Panc1 (cell line): ENCODE measurements around the gene IKBIP. TPM values are rescaled to one million over a fixed set of nuclear protein-coding genes. Genes with fewer than 3 reads are reported as not detected.

Source experiments
- ATAC-seq: fragments of 200-7000 bp; cut with Tn5 transposase; 2 replicates; pipeline ENCODE4 v1.9.1; 2020; ENCODE audit warnings: mild to moderate bottlenecking, moderate library complexity
- BruUV-seq: library from RNA; stranded (reverse); fragments of 400-500 nt; replicated peaks from 2 replicates; lab custom pipeline; 2021; lab: Mats Ljungman, UMichigan
- CTCF ChIA-PET: fragments of 300-600 bp; sonication (Branson Sonifier 250); formaldehyde crosslinking; loops from one replicate; lab custom pipeline; 2022; ENCODE audit warnings: antibody characterized with exemption; lab: Charles Lee
- POLR2A ChIA-PET: fragments of 300-600 bp; sonication (Branson Sonifier 250); formaldehyde crosslinking; loops from one replicate; lab custom pipeline; 2022; ENCODE audit warnings: antibody characterized with exemption; lab: Charles Lee
- DNase-seq: peaks from one replicate; pipeline ENCODE4 v3.0.0-alpha.2; 2010; ENCODE audit warnings: low read depth, low spot score
- H3K27ac ChIP-seq: 2 replicates; pipeline ENCODE4 v1.5.1; 2011; ENCODE audit warnings: mild to moderate bottlenecking, low read length, inconsistent platforms
- H3K27me3 ChIP-seq: fragments of 200-500 bp; sonication (Bioruptor generic); 2 replicates; pipeline ENCODE4 v1.6.0; 2014; ENCODE audit warnings: low read length, inconsistent platforms; ENCODE audit not compliant: control insufficient read depth, insufficient read depth
- H3K36me3 ChIP-seq: fragments of 200-500 bp; sonication (Bioruptor generic); 2 replicates; pipeline ENCODE4 v1.5.1; 2014; ENCODE audit warnings: inconsistent platforms, mild to moderate bottlenecking, low read length, moderate library complexity; ENCODE audit not compliant: control insufficient read depth, insufficient read depth
- H3K4me1 ChIP-seq: 2 replicates; pipeline ENCODE4 v1.5.1; 2011; ENCODE audit warnings: inconsistent platforms, mild to moderate bottlenecking, low read length, moderate library complexity; ENCODE audit not compliant: control insufficient read depth, insufficient read depth
- H3K4me3 ChIP-seq, 2 experiments: 2 replicates each; pipeline ENCODE4 v1.5.1; 2011 to 2012; ENCODE audit warnings: low read depth in 2 of 2, low read length in 2 of 2, mild to moderate bottlenecking in 2 of 2, inconsistent platforms in 1 of 2, moderate library complexity in 1 of 2
- H3K9me3 ChIP-seq: fragments of 200-500 bp; sonication (Bioruptor generic); 2 replicates; pipeline ENCODE4 v1.5.1; 2014; ENCODE audit warnings: low read depth, mild to moderate bottlenecking, inconsistent platforms, low read length, moderate library complexity; ENCODE audit not compliant: control insufficient read depth, insufficient read depth
- CTCF ChIP-seq: fragments of 450-650 bp; IDR thresholded peaks from 2 replicates; pipeline ENCODE4 v1.5.1; 2017; ENCODE audit warnings: mild to moderate bottlenecking
- POLR2AphosphoS5 ChIP-seq: IDR thresholded peaks from 2 replicates; pipeline ENCODE4 v1.6.1; 2012; ENCODE audit warnings: mild to moderate bottlenecking, low read depth, low read length, moderate library complexity
- REST ChIP-seq, 2 experiments: IDR thresholded peaks; 2 replicates each; pipeline ENCODE4 v1.6.1; 2011 to 2012; ENCODE audit warnings: low read depth in 2 of 2, control low read depth in 1 of 2, low read length in 1 of 2, mild to moderate bottlenecking in 1 of 2, moderate library complexity in 1 of 2; ENCODE audit not compliant: insufficient read depth in 1 of 2
- in situ Hi-C: cut with HindIII; loops from 2 replicates; pipeline ENCODE4 v1.10.0; 2016; ENCODE audit warnings: low sequenced_read_pairs, low pct_unique_long_range_greater_than_20kb
- intact Hi-C: fragments of 100-400 bp; cut with micrococcal nuclease; formaldehyde crosslinking; loops from one replicate; pipeline ENCODE4 v1.10.0; 2022; ENCODE audit not compliant: unreplicated experiment
- total RNA-seq: library from RNA; stranded (reverse); gene quantifications from one replicate; pipeline ENCODE4 v1.2.1, GENCODE V29; 2021; ENCODE audit not compliant: unreplicated experiment

The IKBIP gene
- total RNA-seq, 1 experiment from 2014 or later = 33.7 TPM

- H3K4me3 ChIP-seq = no peak overlapping the region
- BruUV-seq = no TSS peak
- no peak for DNase-seq
These were observed 9.4 kb upstream of the IKBIP start for GRCh38 chr12:98653866-98654493.

GRCh38 chr12:98651328-98651727, 6.7 kb upstream of the IKBIP start:
- no TSS peak for BruUV-seq
- no peak for ATAC-seq
- TF ChIP-seq CTCF (no peak), POLR2AphosphoS5 (no peak), REST (IDR thresholded peaks at IDR 0.05; ENCODE audit: insufficient read depth in 1 of 2, low read depth in 2 of 2, low read length in 1 of 2) (no peak)
- Histone ChIP-seq H3K36me3 (peaks cover 6% of the 10 kb centered on the region; the same call in 1 of the 2 replicates), H3K9me3 (no peaks in the 10 kb centered on the region), H3K27ac (no peak overlapping the region), H3K27me3 (no peaks in the 10 kb centered on the region), H3K4me1 (no peaks in the 10 kb centered on the region; the same call in 1 of the 2 replicates), H3K4me3 (no peak overlapping the region)
- DNase-seq = no peak
- in situ Hi-C loops (no loop called here), intact Hi-C loops (loop anchor here (5.0 to 10.0 kb wide), 2 partner anchors 84 to 227 kb away; no protein-coding TSS in a partner anchor)
- CTCF ChIA-PET = interaction anchor here (0.6 kb wide), 1 partner anchor 58 kb away, joined by 4 read pairs; no protein-coding TSS in a partner anchor
- POLR2A ChIA-PET = interaction anchor here (0.6 kb wide), 1 partner anchor 210 kb away, joined by 3 read pairs; no protein-coding TSS in a partner anchor

More at GRCh38 chr12:98653866-98654493, 9.4 kb upstream of the IKBIP start:
- TF ChIP-seq REST (IDR thresholded peaks at IDR 0.05; ENCODE audit: insufficient read depth in 1 of 2, low read depth in 2 of 2, low read length in 1 of 2) = no peak
- TF ChIP-seq CTCF = peak; percentile 63; the same call in 1 of the 2 replicates
- in situ Hi-C loops (no loop called here), intact Hi-C loops (loop anchor here (5.0 to 10.0 kb wide), 2 partner anchors 87 to 229 kb away; no protein-coding TSS in a partner anchor)
- Histone ChIP-seq H3K4me1 (no peaks in the 10 kb centered on the region), H3K27ac (no peak overlapping the region), H3K27me3 (no peaks in the 10 kb centered on the region), H3K9me3 (no peaks in the 10 kb centered on the region), H3K36me3 (peaks cover 6% of the 10 kb centered on the region; the same call in 1 of the 2 replicates)
- peak; percentile 69 for ATAC-seq
- ChIA-PET POLR2A (no interaction called here), CTCF (no interaction called here)
